Breast epithelium (tissue), 3 donors: ENCODE measurements around the gene PTPRN2.

ENCODE experiments used
- POLR2A ChIP-seq: fragments of 450-650 bp; IDR thresholded peaks from one replicate; pipeline ENCODE4 v1.6.1; 2016; ENCODE audit warnings: antibody characterized with exemption, mild to moderate bottlenecking, moderate library complexity
- POLR2AphosphoS5 ChIP-seq, 3 donors: sonication (generic); formaldehyde crosslinking; IDR thresholded peaks; one replicate each; pipeline ENCODE4 v1.6.1; 2017; ENCODE audit warnings: antibody characterized with exemption in 3 of 3
- TF ChIP-seq, protein P1 (sequence below), 3 donors: fragments of 450-650 bp; IDR thresholded peaks; one replicate each; pipeline ENCODE4 v1.5.1; 2016 to 2017; ENCODE audit warnings: antibody characterized with exemption in 3 of 3, mild to moderate bottlenecking in 3 of 3, moderate library complexity in 3 of 3

DNA sequence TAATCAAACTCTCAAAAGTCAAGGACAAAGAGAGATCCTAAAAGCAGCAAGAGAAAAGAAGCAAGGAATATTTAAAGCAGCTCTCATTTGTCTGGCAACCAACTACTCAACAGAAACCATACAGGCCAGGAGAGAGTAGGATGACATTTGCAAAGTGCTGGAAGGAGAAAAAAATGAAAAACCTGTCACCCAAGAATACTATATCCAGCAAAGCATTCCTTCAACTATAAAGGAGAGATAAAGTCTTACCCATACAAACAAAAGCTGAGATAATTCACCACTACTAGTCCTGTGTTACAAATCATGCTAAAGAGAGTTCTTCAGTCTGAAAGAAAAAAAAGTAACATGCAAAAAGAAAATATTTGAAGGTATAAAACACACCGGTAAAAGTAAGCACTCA, 357.7 kb downstream of the PTPRN2 start:
- no peak for TF ChIP-seq POLR2A
- TF ChIP-seq, protein P1, sequence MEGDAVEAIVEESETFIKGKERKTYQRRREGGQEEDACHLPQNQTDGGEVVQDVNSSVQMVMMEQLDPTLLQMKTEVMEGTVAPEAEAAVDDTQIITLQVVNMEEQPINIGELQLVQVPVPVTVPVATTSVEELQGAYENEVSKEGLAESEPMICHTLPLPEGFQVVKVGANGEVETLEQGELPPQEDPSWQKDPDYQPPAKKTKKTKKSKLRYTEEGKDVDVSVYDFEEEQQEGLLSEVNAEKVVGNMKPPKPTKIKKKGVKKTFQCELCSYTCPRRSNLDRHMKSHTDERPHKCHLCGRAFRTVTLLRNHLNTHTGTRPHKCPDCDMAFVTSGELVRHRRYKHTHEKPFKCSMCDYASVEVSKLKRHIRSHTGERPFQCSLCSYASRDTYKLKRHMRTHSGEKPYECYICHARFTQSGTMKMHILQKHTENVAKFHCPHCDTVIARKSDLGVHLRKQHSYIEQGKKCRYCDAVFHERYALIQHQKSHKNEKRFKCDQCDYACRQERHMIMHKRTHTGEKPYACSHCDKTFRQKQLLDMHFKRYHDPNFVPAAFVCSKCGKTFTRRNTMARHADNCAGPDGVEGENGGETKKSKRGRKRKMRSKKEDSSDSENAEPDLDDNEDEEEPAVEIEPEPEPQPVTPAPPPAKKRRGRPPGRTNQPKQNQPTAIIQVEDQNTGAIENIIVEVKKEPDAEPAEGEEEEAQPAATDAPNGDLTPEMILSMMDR (IDR thresholded peaks at IDR 0.05) = no peak
- no peak for TF ChIP-seq POLR2AphosphoS5 (IDR thresholded peaks at IDR 0.05)
